ENCODE data around the gene DEFB127. TPM values are rescaled to one million over a fixed set of nuclear protein-coding genes. Genes with fewer than 3 reads are reported as not detected.
"Not testable (repeated sequence)": the region's sequence is repeated elsewhere in the genome, so short reads cannot be mapped to it uniquely, and the experiment has no call there.

DEFB127 gene, protein sequence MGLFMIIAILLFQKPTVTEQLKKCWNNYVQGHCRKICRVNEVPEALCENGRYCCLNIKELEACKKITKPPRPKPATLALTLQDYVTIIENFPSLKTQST
- not detected for total RNA-seq

DNA sequence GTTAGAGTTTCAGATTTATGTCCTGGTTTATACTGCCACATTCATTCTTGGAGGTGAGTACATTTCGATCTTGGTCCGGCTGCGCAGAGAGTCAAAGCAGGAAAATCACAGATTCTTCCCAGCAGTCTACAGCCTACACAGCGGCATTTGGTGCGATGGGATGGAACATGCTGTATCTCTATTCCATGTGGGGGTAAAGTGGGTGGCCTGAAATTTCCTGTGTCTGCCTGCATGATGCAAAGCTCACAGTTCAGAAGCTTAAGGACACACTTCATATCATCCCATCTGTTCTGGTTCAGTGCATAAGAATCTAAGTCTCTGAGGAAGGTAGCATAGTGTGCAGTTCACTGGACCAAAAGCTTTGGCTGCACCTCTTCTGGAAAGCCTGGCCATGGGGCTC lies at the start of gene DEFB127:
Gene DEFB127, plus strand, starts transcription at position 301 of the 400 bp plus-strand sequence. Its CDS starts 91 bp downstream, at position 392.
- Histone ChIP-seq H3K9me3 (ENCODE audit: control insufficient read depth in 3 of 3, low read length in 3 of 3) (no peaks in the 10 kb centered on the region), H3K4me1 (ENCODE audit: control insufficient read depth in 3 of 3, insufficient read depth in 3 of 3, low read length in 3 of 3) (no peaks in the 10 kb centered on the region), H3K9ac (ENCODE audit: low read depth in 1 of 3, low read length in 3 of 3) (no peak within 1 kb of the TSS), H3K27ac (ENCODE audit: low read depth, low read length) (no peak within 1 kb of the TSS), H3K36me3 (ENCODE audit: control insufficient read depth in 3 of 3, insufficient read depth in 3 of 3, low read length in 3 of 3) (no peaks in the 10 kb centered on the region), H3K4me3 (ENCODE audit: low read length in 3 of 3) (no peak within 1 kb of the TSS), H3K27me3 (ENCODE audit: control insufficient read depth in 3 of 3, insufficient read depth in 3 of 3, low read length in 3 of 3) (no peaks in the 10 kb centered on the region)

DNA sequence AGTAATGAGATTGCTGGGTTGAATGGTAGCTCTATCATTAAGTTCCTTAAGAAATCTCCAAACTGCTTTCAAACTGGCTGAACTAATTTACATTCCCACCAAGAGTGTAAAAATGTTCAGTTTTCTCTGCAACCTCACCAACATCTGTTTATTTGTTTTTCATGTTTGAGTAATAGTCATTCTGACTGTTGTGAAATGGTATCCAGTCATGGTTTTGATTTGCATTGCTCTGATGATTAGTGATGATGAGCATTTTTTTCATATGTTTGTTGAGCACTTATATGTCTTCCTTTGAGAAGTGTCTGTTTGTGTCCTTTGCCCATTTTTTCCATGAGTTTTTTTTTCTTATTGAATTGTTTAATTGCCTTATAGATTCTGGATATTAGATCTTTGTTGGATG lies 44.9 kb upstream of the DEFB127 start:
- Histone ChIP-seq H3K27me3 (ENCODE audit: control insufficient read depth in 3 of 3, insufficient read depth in 3 of 3, low read length in 3 of 3) (peaks cover 4 to 8% (median 8%) of the 10 kb centered on the region in 3 donors), H3K9me3 (ENCODE audit: control insufficient read depth in 3 of 3, low read length in 3 of 3) (peaks cover 0 to 2% (median 0%) of the 10 kb centered on the region in 3 donors), H3K36me3 (ENCODE audit: control insufficient read depth in 3 of 3, insufficient read depth in 3 of 3, low read length in 3 of 3) (no peaks in the 10 kb centered on the region), H3K9ac (ENCODE audit: low read depth in 1 of 3, low read length in 3 of 3) (no peak overlapping the region), H3K4me1 (ENCODE audit: control insufficient read depth in 3 of 3, insufficient read depth in 3 of 3, low read length in 3 of 3) (no peaks in the 10 kb centered on the region), H3K27ac (ENCODE audit: low read depth, low read length) (no peak overlapping the region), H3K4me3 (ENCODE audit: low read length in 3 of 3) (no peak overlapping the region)

DNA sequence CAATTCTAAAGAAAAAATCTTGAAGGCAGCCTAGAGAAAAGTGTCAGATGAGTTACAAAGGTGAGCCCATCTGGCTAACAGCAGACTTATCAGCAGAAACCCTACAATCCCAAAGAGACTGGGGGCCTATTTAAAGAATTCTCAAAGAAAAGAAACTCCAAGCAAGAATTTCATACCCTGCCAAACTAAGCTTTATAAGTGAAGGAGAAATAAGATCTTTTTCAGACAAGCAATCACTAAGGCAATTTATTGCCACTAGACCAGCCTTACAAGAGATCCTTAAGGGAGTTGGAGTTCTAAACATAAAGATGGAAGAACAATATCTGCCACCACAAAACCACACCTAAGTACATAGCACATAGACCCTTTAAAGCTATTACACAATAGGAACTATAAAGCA lies 39.7 kb upstream of the DEFB127 start:
- H3K9ac ChIP-seq (ENCODE audit: low read depth in 1 of 3, low read length in 3 of 3), result no peak overlapping the region

DNA sequence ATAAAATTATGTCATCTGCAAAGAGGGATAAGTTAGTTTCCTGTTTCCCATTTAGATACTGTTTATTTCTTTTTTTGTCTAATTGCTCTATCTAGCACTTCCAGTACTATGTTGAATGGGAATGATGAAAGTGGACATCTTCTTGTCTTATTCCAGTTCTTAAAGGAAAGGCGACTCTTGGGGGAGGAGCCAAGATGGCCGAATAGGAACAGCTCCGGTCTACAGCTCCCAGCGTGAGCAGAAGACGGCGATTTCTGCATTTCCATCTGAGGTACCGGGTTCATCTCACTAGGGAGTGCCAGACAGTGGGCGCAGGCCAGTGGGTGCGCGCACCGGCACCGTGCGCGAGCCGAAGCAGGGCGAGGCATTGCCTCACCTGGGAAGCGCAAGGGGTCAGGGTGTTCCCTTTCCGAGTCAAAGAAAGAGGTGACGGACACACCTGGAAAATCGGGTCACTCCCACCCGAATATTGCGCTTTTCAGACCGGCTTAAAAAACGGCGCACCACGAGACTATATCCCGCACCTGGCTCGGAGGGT lies 27.4 kb upstream of the DEFB127 start:
- not testable (repeated sequence) for H3K27me3 ChIP-seq (ENCODE audit: control insufficient read depth in 3 of 3, insufficient read depth in 3 of 3, low read length in 3 of 3); H3K4me1 ChIP-seq (ENCODE audit: control insufficient read depth in 3 of 3, insufficient read depth in 3 of 3, low read length in 3 of 3); H3K9ac ChIP-seq (ENCODE audit: low read depth in 1 of 3, low read length in 3 of 3); H3K36me3 ChIP-seq (ENCODE audit: control insufficient read depth in 3 of 3, insufficient read depth in 3 of 3, low read length in 3 of 3); H3K27ac ChIP-seq (ENCODE audit: low read depth, low read length); H3K4me3 ChIP-seq (ENCODE audit: low read length in 3 of 3); H3K9me3 ChIP-seq (ENCODE audit: control insufficient read depth in 3 of 3, low read length in 3 of 3)

More for the DNA sequence above, 39.7 kb upstream of the DEFB127 start:
- Histone ChIP-seq H3K4me3 (ENCODE audit: low read length in 3 of 3) (no peak overlapping the region), H3K4me1 (ENCODE audit: control insufficient read depth in 3 of 3, insufficient read depth in 3 of 3, low read length in 3 of 3) (no peaks in the 10 kb centered on the region), H3K27ac (ENCODE audit: low read depth, low read length) (no peak overlapping the region), H3K36me3 (ENCODE audit: control insufficient read depth in 3 of 3, insufficient read depth in 3 of 3, low read length in 3 of 3) (no peaks in the 10 kb centered on the region), H3K27me3 (ENCODE audit: control insufficient read depth in 3 of 3, insufficient read depth in 3 of 3, low read length in 3 of 3) (peaks cover 4 to 12% (median 8%) of the 10 kb centered on the region in 3 donors), H3K9me3 (ENCODE audit: control insufficient read depth in 3 of 3, low read length in 3 of 3) (peaks cover 0 to 3% (median 2%) of the 10 kb centered on the region in 3 donors)

DNA sequence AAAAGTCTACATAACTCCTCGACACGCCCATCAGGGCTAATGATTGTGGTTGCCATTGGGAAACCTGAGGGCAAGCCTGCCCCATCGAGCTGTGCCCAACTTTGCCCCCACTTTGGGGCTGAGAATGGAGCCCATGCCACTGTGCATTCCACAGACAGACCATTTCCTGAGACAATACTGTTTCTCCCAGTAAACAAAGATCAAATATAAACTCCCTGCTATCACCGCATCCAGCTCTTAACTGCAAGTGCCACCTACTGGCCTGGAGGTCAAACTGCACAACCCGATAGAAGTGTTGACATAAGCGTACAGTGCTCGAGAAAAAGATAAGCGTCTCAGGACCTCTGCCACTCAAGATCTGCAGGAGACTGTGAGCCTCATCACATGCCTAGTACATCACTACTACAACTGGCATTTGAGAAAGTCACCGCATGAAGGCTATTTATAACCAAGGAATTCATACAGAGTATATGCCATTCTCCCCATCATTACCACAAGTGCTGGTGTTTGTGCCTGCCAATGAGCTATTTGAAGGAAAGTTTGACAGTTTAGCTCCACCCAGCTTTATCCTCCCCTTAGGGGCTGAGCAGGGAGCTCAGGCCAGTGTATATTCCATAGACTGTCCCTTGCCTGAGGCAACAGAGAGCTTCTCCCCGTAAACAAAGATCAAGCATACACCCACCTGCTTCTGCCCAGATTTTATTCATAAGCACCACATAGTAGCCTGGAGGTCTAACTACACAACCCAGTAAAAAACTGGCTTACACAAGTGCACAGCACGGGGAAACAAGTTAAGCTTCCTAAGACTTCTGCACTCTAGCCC lies 19.4 kb upstream of the DEFB127 start:
- no peak overlapping the region for H3K27ac ChIP-seq (ENCODE audit: low read depth, low read length)
- peaks cover 0 to 6% (median 0%) of the 10 kb centered on the region in 3 donors for H3K27me3 ChIP-seq (ENCODE audit: control insufficient read depth in 3 of 3, insufficient read depth in 3 of 3, low read length in 3 of 3)
- no peaks in the 10 kb centered on the region for H3K9me3 ChIP-seq (ENCODE audit: control insufficient read depth in 3 of 3, low read length in 3 of 3)
- no peaks in the 10 kb centered on the region for H3K36me3 ChIP-seq (ENCODE audit: control insufficient read depth in 3 of 3, insufficient read depth in 3 of 3, low read length in 3 of 3)
- H3K9ac ChIP-seq (ENCODE audit: low read depth in 1 of 3, low read length in 3 of 3), result no peak overlapping the region
- H3K4me3 ChIP-seq (ENCODE audit: low read length in 3 of 3), result no peak overlapping the region
- H3K4me1 ChIP-seq (ENCODE audit: control insufficient read depth in 3 of 3, insufficient read depth in 3 of 3, low read length in 3 of 3), result no peaks in the 10 kb centered on the region

DNA sequence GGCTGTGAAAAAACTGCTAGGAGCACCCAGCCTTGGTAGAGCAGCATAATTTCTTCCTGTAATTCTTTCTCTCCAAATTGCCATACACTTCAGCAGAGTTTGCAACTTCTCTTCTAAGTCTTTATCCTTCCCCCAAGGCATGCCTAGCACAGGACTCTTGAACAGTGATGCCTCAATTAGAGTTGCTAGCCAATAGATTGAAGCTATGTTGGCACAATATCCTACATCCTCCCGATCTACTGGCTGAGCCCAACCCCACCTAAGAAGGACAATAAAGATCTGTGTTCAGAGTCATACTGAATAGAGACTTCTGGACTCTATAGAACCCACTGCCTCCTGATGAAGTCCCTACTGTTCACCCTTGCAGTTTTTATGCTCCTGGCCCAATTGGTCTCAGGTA lies 15.0 kb upstream of the DEFB127 start, which contains the start of gene DEFB126:
Gene DEFB126, plus strand, starts transcription at position 301 of the 400 bp plus-strand sequence. Its CDS starts 39 bp downstream, at position 340.
- Histone ChIP-seq H3K27me3 (ENCODE audit: control insufficient read depth in 3 of 3, insufficient read depth in 3 of 3, low read length in 3 of 3) (peaks cover 0 to 9% (median 3%) of the 10 kb centered on the region in 3 donors), H3K4me1 (ENCODE audit: control insufficient read depth in 3 of 3, insufficient read depth in 3 of 3, low read length in 3 of 3) (no peaks in the 10 kb centered on the region), H3K9me3 (ENCODE audit: control insufficient read depth in 3 of 3, low read length in 3 of 3) (no peaks in the 10 kb centered on the region), H3K27ac (ENCODE audit: low read depth, low read length) (no peak within 1 kb of the TSS), H3K36me3 (ENCODE audit: control insufficient read depth in 3 of 3, insufficient read depth in 3 of 3, low read length in 3 of 3) (no peaks in the 10 kb centered on the region), H3K4me3 (ENCODE audit: low read length in 3 of 3) (no peak within 1 kb of the TSS), H3K9ac (ENCODE audit: low read depth in 1 of 3, low read length in 3 of 3) (no peak within 1 kb of the TSS)

DNA sequence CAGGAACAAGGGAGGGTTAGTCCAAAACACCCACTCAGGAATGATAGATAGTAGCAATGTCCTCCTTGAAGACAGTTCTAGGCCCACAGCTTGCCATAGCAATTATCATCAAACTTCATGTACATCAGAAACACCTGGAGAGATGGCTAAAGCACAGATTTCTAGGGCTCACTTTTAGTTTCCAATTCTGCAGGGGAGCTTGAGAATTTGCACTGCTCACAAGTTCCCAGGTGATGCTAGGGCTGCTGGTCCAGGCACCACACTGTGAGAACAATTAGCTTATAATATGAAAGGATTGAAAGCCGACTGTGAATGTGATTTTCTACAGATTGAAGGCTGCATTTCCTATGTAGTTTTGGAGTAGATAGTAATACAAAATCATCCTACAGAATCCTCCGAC lies 11.4 kb upstream of the DEFB127 start:
- no peak overlapping the region for H3K27ac ChIP-seq (ENCODE audit: low read depth, low read length)
- H3K36me3 ChIP-seq (ENCODE audit: control insufficient read depth in 3 of 3, insufficient read depth in 3 of 3, low read length in 3 of 3), result no peaks in the 10 kb centered on the region
- peaks cover 0 to 16% (median 3%) of the 10 kb centered on the region in 3 donors for H3K27me3 ChIP-seq (ENCODE audit: control insufficient read depth in 3 of 3, insufficient read depth in 3 of 3, low read length in 3 of 3)
- H3K9me3 ChIP-seq (ENCODE audit: control insufficient read depth in 3 of 3, low read length in 3 of 3), result no peaks in the 10 kb centered on the region
- no peaks in the 10 kb centered on the region for H3K4me1 ChIP-seq (ENCODE audit: control insufficient read depth in 3 of 3, insufficient read depth in 3 of 3, low read length in 3 of 3)
- no peak overlapping the region for H3K4me3 ChIP-seq (ENCODE audit: low read length in 3 of 3)
- no peak overlapping the region for H3K9ac ChIP-seq (ENCODE audit: low read depth in 1 of 3, low read length in 3 of 3)

DNA sequence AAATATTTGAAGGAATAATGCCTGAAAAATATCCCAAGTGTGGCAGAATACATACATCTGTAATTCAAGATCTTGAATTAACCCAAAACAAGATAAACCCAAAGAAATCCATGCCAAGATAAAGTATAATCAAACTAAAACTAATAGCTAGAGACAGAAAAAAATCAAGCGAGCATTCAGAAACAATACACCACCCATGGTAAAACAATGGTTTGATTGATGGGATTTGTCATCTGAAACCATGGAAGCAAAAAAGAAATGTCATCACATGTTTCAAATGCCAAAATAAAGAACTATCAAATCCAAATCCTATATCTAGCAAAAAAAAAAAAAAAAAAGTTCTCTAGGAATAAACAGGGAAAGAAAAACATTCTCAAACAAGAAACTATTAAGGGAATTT lies 5.1 kb upstream of the DEFB127 start:
- Histone ChIP-seq H3K4me3 (ENCODE audit: low read length in 3 of 3) (no peak overlapping the region), H3K36me3 (ENCODE audit: control insufficient read depth in 3 of 3, insufficient read depth in 3 of 3, low read length in 3 of 3) (no peaks in the 10 kb centered on the region), H3K9ac (ENCODE audit: low read depth in 1 of 3, low read length in 3 of 3) (no peak overlapping the region), H3K27ac (ENCODE audit: low read depth, low read length) (no peak overlapping the region), H3K9me3 (ENCODE audit: control insufficient read depth in 3 of 3, low read length in 3 of 3) (no peaks in the 10 kb centered on the region), H3K4me1 (ENCODE audit: control insufficient read depth in 3 of 3, insufficient read depth in 3 of 3, low read length in 3 of 3) (no peaks in the 10 kb centered on the region), H3K27me3 (ENCODE audit: control insufficient read depth in 3 of 3, insufficient read depth in 3 of 3, low read length in 3 of 3) (peaks cover 0 to 7% (median 0%) of the 10 kb centered on the region in 3 donors)

DNA sequence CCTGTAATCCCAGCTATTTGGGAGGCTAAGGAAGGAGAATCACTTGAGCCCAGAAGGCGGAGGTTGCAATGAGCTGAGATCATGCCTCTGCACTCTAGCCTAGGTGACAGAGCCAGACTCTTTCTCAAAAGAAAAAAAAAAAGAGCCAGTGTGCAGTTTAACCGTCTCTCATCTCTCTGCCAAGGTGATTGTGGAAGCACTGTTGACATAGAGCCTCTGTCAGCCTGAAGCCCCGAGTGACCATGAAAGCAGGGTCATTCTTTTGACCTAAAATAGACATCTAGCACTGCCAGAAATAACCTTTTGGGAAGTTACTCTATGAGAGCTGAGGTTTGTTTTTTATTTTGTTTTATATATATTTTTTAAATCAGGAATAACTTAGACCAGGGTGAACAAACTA lies 7.4 kb downstream of the DEFB127 start:
- Histone ChIP-seq H3K4me1 (ENCODE audit: control insufficient read depth in 3 of 3, insufficient read depth in 3 of 3, low read length in 3 of 3) (no peaks in the 10 kb centered on the region), H3K36me3 (ENCODE audit: control insufficient read depth in 3 of 3, insufficient read depth in 3 of 3, low read length in 3 of 3) (no peaks in the 10 kb centered on the region)

DNA sequence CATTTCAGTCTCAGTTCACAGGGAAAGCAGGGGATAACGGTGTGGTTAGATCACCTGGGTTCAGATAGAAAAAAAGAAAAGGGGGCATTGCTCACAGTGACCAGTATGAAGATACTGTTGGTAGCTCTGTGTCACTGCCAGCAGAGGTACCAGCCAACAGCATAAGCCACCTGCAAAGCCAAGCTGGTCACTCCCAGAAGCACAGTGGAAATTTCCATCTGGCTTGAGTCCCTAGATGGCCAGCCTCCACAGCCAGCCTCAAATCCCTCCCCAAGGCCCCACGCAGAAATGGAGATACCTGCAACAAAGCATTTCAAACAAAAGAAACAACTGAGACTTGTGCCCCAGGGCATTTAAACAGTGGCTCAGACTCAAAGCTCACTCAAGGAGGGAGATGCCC lies 11.6 kb downstream of the DEFB127 start:
- Histone ChIP-seq H3K27me3 (ENCODE audit: control insufficient read depth in 3 of 3, insufficient read depth in 3 of 3, low read length in 3 of 3) (peaks cover 0 to 2% (median 0%) of the 10 kb centered on the region in 3 donors), H3K9me3 (ENCODE audit: control insufficient read depth in 3 of 3, low read length in 3 of 3) (no peaks in the 10 kb centered on the region)

More for the DNA sequence above, 7.4 kb downstream of the DEFB127 start:
- no peak overlapping the region for H3K9ac ChIP-seq (ENCODE audit: low read depth in 1 of 3, low read length in 3 of 3)
- H3K4me3 ChIP-seq (ENCODE audit: low read length in 3 of 3), result no peak overlapping the region
- peaks cover 0 to 2% (median 0%) of the 10 kb centered on the region in 3 donors for H3K27me3 ChIP-seq (ENCODE audit: control insufficient read depth in 3 of 3, insufficient read depth in 3 of 3, low read length in 3 of 3)
- H3K9me3 ChIP-seq (ENCODE audit: control insufficient read depth in 3 of 3, low read length in 3 of 3), result no peaks in the 10 kb centered on the region
- no peak overlapping the region for H3K27ac ChIP-seq (ENCODE audit: low read depth, low read length)

More for the DNA sequence above, 11.6 kb downstream of the DEFB127 start:
- Histone ChIP-seq H3K36me3 (ENCODE audit: control insufficient read depth in 3 of 3, insufficient read depth in 3 of 3, low read length in 3 of 3) (no peaks in the 10 kb centered on the region), H3K9ac (ENCODE audit: low read depth in 1 of 3, low read length in 3 of 3) (no peak overlapping the region), H3K4me3 (ENCODE audit: low read length in 3 of 3) (no peak overlapping the region), H3K4me1 (ENCODE audit: control insufficient read depth in 3 of 3, insufficient read depth in 3 of 3, low read length in 3 of 3) (no peaks in the 10 kb centered on the region), H3K27ac (ENCODE audit: low read depth, low read length) (no peak overlapping the region)

All from skeletal muscle tissue (tissue), 4 donors.